ENCODE measurements around the gene PLCL2.

PLCL2 gene

DNA sequence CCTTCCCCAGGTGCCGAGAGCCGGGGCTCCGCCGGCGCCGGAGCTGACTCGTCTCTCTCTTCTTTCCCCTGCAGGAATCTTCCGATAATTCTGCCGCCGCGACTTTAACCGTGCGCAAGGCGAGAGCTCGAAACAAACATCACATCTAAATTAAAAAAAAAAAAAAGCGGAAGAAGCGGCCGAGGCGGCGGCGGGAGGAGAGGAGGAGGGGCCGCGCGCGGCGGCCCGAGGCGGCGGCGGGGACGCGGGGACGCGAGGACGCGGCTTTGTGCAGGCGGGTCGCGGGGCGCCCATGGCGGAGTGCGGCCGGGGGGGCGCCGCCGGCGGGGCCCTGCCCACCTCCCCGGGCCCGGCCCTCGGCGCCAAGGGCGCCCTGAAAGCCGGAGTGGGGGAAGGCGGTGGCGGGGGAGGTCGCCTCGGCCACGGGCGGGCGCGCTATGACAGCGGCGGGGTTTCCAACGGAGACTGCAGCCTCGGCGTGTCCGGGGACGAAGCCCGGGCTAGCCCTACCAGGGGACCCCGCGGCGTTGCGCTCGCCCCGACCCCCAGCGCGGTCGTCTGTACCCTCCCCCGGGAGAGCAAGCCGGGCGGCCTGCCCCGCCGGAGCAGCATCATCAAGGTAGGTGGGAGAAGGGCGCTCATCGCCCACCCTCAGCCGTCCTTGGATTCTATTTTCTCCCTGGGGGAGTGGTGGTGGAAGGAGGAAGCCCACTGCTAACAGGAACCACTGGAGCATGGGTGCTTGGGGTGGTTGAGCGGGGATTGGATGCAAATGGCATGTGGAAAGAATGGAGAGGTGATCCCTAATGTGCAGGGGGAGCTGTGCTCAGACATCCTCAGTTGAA is at the start of gene PLCL2:
PLCL2 (plus strand) TSS at position 208 of the 845 bp plus-strand sequence; CDS start at position 293, 85 bp downstream.
- DNase-seq (ENCODE audit: low spot score) = no peak

- DNase-seq (ENCODE audit: low spot score) = no peak
Observed at GRCh38 chr3:16836505-16837237, 48.1 kb upstream of the PLCL2 start.

- no peak for DNase-seq (ENCODE audit: low spot score)
Observed at GRCh38 chr3:16837602-16838001, 47.2 kb upstream of the PLCL2 start.

GRCh38 chr3:16838561-16838960 is 46.2 kb upstream of the PLCL2 start:
- no peak for DNase-seq (ENCODE audit: low spot score)

GRCh38 chr3:16839271-16840100 is 45.3 kb upstream of the PLCL2 start:
- no peak for DNase-seq (ENCODE audit: low spot score)

DNA sequence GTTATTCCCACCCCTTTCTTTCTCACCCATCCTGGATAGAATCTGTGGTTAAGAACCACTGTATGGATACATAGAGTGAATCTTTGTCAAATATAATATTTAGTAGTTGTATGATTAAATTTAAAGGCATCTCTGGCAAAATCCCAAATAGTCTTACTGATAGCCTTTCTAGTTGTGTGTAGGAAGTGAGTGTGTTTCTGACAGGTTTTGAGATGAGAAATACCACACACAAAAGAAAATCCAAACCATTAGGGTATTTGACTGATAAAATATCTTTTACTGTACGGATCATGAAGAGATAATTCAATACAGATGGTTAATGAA is 44.7 kb upstream of the PLCL2 start:
- no peak for DNase-seq (ENCODE audit: low spot score)

DNA sequence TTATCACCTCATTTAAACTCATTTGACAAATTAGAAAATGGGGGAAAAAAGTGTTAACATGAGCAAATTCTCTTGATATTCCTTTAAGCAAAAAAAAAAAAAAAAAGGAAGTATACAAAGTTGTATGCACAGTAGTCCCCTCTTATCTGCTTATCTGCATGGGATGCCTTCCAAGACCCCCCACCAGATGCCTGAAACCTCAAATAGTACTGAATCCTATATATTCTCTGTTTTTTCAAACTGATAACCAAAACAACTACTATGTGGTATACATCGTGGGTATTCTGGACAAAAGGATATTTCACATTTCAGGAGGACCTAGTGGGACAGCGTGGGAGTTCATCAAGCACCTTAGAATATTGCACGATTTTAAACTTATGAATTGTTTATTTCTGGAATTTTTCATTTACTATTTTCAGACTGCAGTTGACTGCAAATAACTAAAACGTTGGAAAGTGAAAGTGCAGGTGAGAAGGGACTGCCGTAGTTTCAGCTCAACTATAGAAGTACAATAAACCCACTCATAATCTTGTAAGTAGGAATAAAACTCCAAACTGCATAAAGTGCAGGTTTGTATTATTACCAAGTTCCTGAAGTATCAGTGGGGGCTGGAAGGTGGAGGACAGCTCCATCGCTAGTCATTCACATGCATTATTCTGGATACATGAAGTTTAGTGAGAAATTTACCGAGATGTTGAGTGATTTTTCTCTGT is 43.6 kb upstream of the PLCL2 start:
- DNase-seq (ENCODE audit: low spot score) = no peak

DNA sequence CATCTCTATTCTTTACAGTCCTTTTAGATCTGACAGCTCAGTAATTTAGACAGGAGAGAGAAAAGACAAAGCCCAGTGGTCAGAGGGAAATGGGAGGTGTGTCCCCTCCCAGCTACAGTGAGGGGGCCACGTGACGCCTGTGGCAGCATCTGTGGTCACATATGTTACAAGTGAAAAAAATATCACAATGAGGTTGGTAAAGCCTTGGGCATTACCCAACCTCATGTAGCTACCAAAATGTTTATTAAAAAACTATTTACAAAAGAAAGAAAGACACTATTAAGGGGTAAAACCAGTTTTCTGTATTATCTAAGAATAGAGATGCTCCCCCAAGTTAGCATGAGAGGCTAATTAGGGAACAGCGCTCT is 42.9 kb upstream of the PLCL2 start:
- DNase-seq (ENCODE audit: low spot score) = peak; percentile 46

- peak; percentile 30 for DNase-seq (ENCODE audit: low spot score)
Observed at GRCh38 chr3:16842272-16843270, 42.2 kb upstream of the PLCL2 start.

GRCh38 chr3:16844222-16844621 is 40.5 kb upstream of the PLCL2 start:
- DNase-seq (ENCODE audit: low spot score) = no peak

DNA sequence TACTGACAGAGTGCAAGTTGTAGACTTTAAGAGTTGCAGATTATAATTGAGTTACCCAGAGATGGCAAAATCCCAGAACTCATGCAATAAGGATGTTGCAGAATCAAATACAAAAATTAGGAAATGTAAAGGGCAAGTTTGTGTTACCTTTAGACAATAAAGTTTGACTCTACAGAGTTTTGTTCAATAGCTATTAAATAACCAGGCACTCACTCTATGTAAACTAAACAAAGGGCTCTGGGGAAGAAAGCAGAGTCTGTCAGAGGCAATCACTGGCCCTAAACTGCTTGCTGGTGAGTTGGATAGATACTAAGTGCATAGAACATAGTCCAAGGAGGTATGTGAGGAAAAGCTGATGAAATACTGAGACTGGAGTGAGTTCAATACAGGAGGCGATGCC is 40.0 kb upstream of the PLCL2 start:
- no peak for DNase-seq (ENCODE audit: low spot score)

GRCh38 chr3:16846373-16847080 is 38.2 kb upstream of the PLCL2 start:
- DNase-seq (ENCODE audit: low spot score) = no peak

DNA sequence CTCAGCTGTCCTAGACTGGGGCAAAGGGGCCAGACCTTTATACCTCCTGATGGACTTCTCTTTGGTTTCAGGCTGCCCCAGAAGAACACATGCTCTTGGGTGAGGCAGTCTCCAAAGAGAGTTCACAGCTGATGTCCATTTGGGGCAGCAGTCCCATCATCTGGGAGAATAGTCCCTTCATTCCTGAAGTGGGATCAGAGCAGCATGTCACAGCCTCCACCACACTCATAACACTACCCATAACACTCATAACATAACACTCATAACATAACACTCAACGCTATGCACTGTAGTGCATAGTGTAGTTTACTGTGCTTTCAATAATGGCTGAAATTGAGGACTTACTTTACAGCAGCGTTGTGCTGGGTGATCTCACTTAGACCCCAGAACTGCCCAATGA is 36.7 kb upstream of the PLCL2 start:
- DNase-seq (ENCODE audit: low spot score) = no peak

GRCh38 chr3:16849229-16849628 is 35.5 kb upstream of the PLCL2 start:
- peak; percentile 45 for DNase-seq (ENCODE audit: low spot score)

DNA sequence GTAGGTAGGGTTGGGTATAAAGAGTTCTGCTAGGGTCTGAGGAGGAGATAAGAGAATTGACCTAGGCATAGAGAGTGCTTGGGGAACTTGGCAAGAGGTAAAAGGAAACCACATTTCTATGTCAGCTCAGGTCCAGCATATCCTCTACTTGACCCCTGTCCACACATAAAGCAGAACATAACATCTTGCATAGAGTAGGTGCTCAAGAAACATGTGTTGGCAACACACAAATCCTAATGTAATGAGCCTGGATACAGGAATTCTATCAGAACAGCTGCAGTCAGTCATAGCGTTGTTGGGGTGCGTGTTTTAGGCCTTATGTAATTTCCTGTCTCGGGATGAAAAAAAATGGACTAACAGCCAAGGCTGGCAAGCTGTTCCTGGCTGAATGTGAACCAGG is 35.0 kb upstream of the PLCL2 start:
- peak; percentile 22 for DNase-seq (ENCODE audit: low spot score)

- DNase-seq (ENCODE audit: low spot score) = no peak
Observed at GRCh38 chr3:16855497-16855896, 29.3 kb upstream of the PLCL2 start.

GRCh38 chr3:16860234-16860633 is 24.5 kb upstream of the PLCL2 start:
- DNase-seq (ENCODE audit: low spot score) = no peak

DNA sequence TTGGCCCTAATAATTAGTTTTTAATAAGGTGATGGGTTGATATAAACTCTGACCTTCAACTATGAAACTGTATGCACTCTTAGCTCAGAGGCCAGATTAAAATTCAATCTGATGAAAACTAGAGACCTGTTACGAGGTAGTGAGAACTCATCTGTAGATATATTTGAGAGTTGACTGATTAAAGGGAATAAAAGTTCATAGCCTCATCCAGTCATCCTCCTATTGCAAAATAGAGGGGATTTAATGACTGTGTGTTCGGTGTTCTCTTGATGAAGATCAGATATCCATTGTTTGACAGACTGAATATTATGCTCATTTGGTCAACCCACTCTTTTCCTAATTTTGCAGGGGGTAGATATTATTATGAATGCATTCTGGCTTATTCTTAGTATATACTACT is 23.3 kb upstream of the PLCL2 start:
- DNase-seq (ENCODE audit: low spot score) = no peak

DNA sequence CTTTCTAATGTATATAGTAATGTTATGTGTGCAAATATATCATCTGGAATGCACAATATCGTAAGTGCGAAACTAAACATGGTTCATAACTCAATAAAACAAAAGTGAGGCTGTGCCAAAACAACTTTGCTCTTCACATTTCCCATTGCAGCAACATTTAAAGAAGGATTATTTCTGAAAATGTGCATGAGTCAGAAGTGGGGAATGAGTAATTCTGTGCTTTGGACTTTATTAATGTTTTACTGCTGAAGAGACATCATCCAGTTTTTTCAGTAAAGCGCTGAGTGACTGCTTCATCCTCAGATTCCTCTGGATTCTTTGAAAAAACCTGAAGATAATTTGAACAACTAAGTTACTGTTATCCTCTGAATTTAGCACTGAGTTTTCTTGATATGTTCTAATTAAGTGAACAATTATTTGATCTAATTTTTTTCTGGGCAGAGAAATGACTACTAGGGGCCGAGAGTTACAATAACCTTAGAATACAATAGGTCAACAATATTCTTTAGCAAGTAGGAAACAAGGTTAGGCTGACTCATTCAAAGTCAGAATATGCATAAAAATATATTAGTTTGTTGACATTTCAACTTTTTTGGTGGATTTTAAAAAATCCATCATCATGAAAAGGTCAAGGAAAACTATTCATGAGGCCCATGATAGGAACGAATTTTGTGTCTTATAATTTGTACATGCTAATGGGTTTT is 20.0 kb upstream of the PLCL2 start:
- DNase-seq (ENCODE audit: low spot score) = no peak
